ENCODE measurements around the gene RNF213.

DNA sequence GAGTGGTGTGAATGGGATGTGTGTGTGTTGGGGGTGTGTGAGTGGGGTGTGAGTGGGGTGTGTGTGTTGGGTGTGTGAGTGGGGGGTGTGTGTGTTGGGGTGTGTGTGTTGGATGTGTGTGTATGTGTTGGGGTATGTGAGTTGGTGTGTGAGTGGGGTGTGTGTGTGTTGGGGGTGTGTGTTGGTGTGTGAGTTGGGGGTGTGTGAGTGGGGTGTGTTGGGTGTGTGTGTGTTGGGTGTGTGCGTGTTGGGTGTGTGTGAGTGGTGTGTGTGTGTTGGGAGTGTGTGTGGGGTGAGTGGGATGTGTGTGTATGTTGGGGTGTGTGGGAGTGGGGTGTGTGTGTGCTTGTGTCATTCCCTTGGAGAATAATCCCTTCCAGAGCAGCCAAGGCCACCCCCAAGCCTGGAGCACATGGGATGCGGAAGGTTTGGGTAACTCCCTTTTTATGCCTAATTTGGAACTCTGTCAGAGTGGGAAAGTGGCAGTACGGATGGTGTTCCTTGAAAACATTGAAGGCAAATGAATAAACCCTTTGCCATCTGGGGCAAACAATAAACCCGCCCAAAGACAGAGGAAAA, 14.3 kb downstream of the RNF213 start:
- no peak for TF ChIP-seq SIX5 (IDR thresholded peaks at IDR 0.05; ENCODE audit: low read depth, low read length)
- no peak for TF ChIP-seq POLR2A (IDR thresholded peaks at IDR 0.05; ENCODE audit: control extremely low read depth in 1 of 2, low read depth in 2 of 2, low read length in 2 of 2)
- TF ChIP-seq CTCF (IDR thresholded peaks at IDR 0.05; ENCODE audit: control extremely low read depth in 1 of 3, insufficient read depth in 1 of 3, low read depth in 1 of 3, low read length in 3 of 3) = no peak
- TF ChIP-seq TAF1 (IDR thresholded peaks at IDR 0.05; ENCODE audit: low read depth, low read length) = no peak
- TF ChIP-seq TBP (IDR thresholded peaks at IDR 0.05; ENCODE audit: low read depth, low read length) = no peak
- no peak for TF ChIP-seq EZH2 (IDR thresholded peaks at IDR 0.05; ENCODE audit: low read depth, low read length, severe bottlenecking)
- no peak for TF ChIP-seq POLR2AphosphoS5 (IDR thresholded peaks at IDR 0.05; ENCODE audit: low read depth, low read length)
- TF ChIP-seq BACH1 (IDR thresholded peaks at IDR 0.05; ENCODE audit: low read length) = no peak
- no peak for TF ChIP-seq RAD21 (IDR thresholded peaks at IDR 0.05 in 1 of 2, conservative IDR thresholded peaks at IDR 0.05 in 1 of 2; ENCODE audit: low read depth in 2 of 2, low read length in 2 of 2)
- no peak for TF ChIP-seq ZNF274 (IDR thresholded peaks at IDR 0.05; ENCODE audit: borderline replicate concordance, extremely low read depth, low read length)
- TF ChIP-seq RFX5 (IDR thresholded peaks at IDR 0.05; ENCODE audit: borderline replicate concordance, low read depth, low read length) = no peak
- no peak for TF ChIP-seq SRF (IDR thresholded peaks at IDR 0.05; ENCODE audit: low read depth, low read length)

All from H1 (cell line).